ENCODE measurements around the gene KCNT1. TPM values are rescaled to one million over a fixed set of nuclear protein-coding genes. Genes with fewer than 3 reads are reported as not detected.

Gene KCNT1
- total RNA-seq, 2 experiments from 2014 or later, result not detected

DNA sequence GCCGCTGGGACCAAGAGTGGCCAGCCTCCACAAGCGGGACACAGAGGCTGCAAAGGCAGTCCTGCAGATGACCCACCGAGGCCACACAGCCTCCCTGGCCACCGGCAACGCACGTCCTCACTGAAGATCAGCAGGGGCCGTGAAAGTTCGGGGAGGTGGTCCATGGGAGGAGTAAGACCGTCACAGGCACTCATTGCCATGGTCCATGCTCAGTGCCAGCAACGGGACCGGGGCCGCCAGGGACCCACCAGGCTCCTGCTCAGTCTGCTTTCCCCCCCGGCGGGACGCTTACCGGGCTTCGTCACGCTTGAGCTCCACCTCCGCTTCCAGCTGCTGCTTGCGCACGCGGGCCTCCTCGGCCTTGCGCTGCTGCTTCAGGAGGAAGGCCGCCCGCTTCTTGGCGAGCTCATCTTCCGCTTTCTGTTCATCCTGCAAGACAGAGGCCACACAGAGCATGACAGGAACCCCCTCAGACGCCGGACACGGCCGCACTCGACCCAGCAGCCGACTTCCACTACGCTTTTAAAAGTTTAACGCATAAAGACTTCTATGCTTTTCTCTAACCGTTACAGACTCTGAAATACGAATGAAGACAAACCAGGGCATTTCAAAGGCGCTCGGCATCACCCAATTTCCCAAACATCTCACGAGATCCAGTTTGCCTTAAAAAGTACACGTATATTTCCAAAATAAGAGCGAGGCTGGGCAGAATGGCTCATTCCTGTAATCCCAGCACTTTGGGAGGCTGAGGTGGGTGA is 116.9 kb downstream of the KCNT1 start:
- Mint-ChIP-seq H3K9me3 (ENCODE audit: low read depth) (no peaks in the 10 kb centered on the region), H3K4me3 (no peak overlapping the region), H3K27me3 (no peaks in the 10 kb centered on the region), H3K36me3 (ENCODE audit: low read depth) (peaks cover 41% of the 10 kb centered on the region), H3K4me1 (no peaks in the 10 kb centered on the region), H3K27ac (no peak overlapping the region)
- POLR2A ChIA-PET, result no interaction called here
- intact Hi-C loops (cut with DNase I, micrococcal nuclease), result no loop called here
- DNase-seq (no peak), ATAC-seq (no peak)
- CTCF ChIA-PET, result interaction anchor here (0.7 kb wide), 1 partner anchor 61 kb away, joined by 3 read pairs; no protein-coding TSS in a partner anchor

DNA sequence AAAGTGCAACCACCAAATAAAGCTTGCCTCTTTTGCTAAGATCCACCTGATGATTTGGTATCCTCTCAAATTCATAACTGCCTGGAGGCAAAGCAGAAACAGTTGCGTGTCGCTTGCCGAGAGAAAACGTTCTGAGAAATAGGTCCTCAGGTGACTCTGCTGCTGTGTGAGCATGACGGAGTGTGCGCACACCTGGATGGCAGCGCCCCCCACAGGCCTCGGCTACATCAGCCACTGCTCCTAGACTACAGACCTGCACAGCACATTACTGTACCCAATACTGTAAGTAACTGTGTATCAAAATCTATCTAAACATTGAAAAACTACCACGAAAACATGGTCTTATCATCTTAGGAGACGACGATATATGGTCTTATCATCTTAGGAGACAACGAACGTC is 117.9 kb downstream of the KCNT1 start:
- peaks cover under 1% of the 10 kb centered on the region for H3K4me1 Mint-ChIP-seq
- H3K27ac Mint-ChIP-seq, result no peak overlapping the region
- ATAC-seq (no peak), DNase-seq (no peak)
- no peak overlapping the region for H3K4me3 Mint-ChIP-seq
- no peaks in the 10 kb centered on the region for H3K9me3 Mint-ChIP-seq (ENCODE audit: low read depth)
- CTCF ChIA-PET, result no interaction called here
- H3K27me3 Mint-ChIP-seq, result no peaks in the 10 kb centered on the region
- intact Hi-C loops (cut with DNase I, micrococcal nuclease), result no loop called here
- POLR2A ChIA-PET, result no interaction called here
- H3K36me3 Mint-ChIP-seq (ENCODE audit: low read depth), result peaks cover 43% of the 10 kb centered on the region

DNA sequence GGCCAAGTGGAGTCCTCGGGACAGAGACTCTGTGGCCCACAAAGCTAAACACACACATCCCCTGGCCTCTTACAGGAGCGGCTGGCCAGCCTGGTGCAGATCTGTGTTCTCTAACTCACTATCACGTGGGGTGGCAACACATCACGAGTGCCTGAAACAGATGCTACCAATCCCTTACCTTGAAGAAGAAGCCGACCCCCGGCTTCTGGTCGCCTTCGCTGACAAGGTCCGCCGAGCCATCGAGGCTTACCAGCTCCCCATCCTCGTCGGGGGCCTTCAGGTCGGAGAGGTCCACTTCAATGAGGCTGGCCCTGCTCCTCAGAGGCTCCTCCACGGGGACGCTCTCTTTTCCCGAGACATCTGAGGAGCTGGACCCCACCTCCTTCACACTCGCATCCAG is 118.7 kb downstream of the KCNT1 start:
- H3K36me3 Mint-ChIP-seq (ENCODE audit: low read depth), result peaks cover 48% of the 10 kb centered on the region
- H3K4me1 Mint-ChIP-seq, result peaks cover 5% of the 10 kb centered on the region
- no peaks in the 10 kb centered on the region for H3K27me3 Mint-ChIP-seq
- no peaks in the 10 kb centered on the region for H3K9me3 Mint-ChIP-seq (ENCODE audit: low read depth)
- intact Hi-C loops (cut with DNase I, micrococcal nuclease), result no loop called here
- no peak overlapping the region for H3K4me3 Mint-ChIP-seq
- ATAC-seq, result no peak
- no peak for DNase-seq
- ChIA-PET CTCF (no interaction called here), POLR2A (no interaction called here)
- H3K27ac Mint-ChIP-seq, result no peak overlapping the region

DNA sequence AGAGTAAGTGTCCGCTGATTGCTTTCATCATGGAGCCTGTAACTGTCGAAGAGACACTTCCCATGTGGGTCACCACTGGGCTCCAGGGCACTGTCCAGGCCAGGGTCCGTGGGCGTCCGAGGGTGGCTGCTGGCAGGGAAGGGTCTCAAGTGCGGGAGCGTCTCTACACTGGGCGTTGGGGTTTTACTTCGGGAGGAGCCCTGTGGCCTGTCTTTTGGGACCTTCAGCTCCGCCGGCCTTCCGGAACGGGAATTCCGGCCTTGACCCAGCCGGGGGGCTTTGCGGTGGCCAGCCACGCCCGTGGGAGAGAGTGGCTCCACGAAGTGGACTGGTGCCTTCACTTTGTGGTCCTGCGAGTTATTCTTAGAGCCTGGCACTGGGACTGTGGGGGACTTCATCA is 119.1 kb downstream of the KCNT1 start:
- intact Hi-C loops (cut with DNase I, micrococcal nuclease), result no loop called here
- H3K4me3 Mint-ChIP-seq, result no peak overlapping the region
- H3K27me3 Mint-ChIP-seq, result no peaks in the 10 kb centered on the region
- H3K4me1 Mint-ChIP-seq, result peaks cover 5% of the 10 kb centered on the region
- DNase-seq, result no peak
- H3K27ac Mint-ChIP-seq, result no peak overlapping the region
- CTCF ChIA-PET, result no interaction called here
- peaks cover 48% of the 10 kb centered on the region for H3K36me3 Mint-ChIP-seq (ENCODE audit: low read depth)
- POLR2A ChIA-PET, result no interaction called here
- ATAC-seq, result no peak
- no peaks in the 10 kb centered on the region for H3K9me3 Mint-ChIP-seq (ENCODE audit: low read depth)

DNA sequence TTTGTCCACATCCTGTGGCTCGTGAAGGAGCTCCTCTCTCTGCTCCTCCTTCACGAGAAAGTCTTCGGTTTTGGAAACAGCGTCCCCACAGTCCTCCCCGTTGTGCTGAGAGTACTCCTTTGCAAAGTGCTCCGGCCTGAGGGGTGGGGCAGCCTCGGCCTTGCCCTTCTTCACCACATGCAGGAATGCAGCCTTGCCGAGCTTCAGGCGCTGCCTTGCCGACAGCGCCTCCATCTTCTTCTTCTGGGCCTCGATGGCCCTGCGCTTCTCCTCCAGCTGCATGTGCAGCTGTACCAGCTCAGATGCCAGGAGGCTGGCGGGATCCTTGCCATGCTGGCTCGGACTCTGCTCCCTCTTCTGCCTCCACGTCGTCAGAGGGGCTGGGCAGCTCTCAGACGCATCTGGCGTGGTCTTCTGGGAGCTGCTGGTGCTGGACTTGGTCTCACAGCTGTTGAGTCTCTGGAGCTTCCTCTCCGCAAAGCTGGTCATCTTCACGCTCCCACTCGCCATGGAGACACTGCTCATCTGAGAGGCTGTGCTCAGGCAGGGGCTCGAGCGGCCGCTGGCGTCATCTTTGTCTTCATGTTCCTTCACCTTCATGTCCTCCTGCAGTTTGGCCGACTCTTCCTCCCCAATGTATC is 119.9 kb downstream of the KCNT1 start:
- Mint-ChIP-seq H3K36me3 (ENCODE audit: low read depth) (peaks cover 42% of the 10 kb centered on the region), H3K4me1 (peaks cover 5% of the 10 kb centered on the region), H3K27ac (no peak overlapping the region), H3K9me3 (ENCODE audit: low read depth) (no peaks in the 10 kb centered on the region), H3K4me3 (no peak overlapping the region), H3K27me3 (no peaks in the 10 kb centered on the region)
- no peak for ATAC-seq
- intact Hi-C loops (cut with DNase I, micrococcal nuclease), result no loop called here
- ChIA-PET POLR2A (no interaction called here), CTCF (interaction anchor here (0.6 kb wide), 1 partner anchor 355 kb away, joined by 3 read pairs; no protein-coding TSS in a partner anchor)
- no peak for DNase-seq

GRCh38 chr9:135822374-135822755 is 120.4 kb downstream of the KCNT1 start:
- intact Hi-C loops (cut with DNase I, micrococcal nuclease), result no loop called here
- no peak for ATAC-seq
- ChIA-PET CTCF (no interaction called here), POLR2A (no interaction called here)
- no peak overlapping the region for H3K27ac Mint-ChIP-seq
- H3K4me1 Mint-ChIP-seq, result peaks cover 5% of the 10 kb centered on the region
- H3K4me3 Mint-ChIP-seq, result no peak overlapping the region
- no peak for DNase-seq
- H3K36me3 Mint-ChIP-seq (ENCODE audit: low read depth), result peaks cover 41% of the 10 kb centered on the region
- H3K27me3 Mint-ChIP-seq, result no peaks in the 10 kb centered on the region
- H3K9me3 Mint-ChIP-seq (ENCODE audit: low read depth), result no peaks in the 10 kb centered on the region

DNA sequence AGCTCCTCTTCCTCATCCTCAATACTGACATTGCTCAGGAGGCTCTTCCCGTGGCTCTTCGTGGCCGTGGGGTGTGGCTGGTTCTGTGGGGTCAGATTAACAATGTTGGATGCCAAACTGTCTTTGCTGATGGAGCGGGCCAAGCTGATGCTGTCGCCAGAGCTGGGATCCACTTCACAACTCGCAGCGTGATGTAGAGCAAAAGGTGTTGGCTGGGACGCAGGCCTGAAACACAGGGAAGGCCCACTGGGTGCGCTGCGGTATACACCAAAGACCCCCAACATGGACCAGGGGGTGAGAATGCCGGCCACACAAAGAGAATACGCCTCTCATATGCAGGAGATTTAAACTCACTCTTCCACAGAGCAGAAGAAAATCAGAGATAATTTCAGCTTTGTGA is 121.1 kb downstream of the KCNT1 start:
- Mint-ChIP-seq H3K27ac (no peak overlapping the region), H3K36me3 (ENCODE audit: low read depth) (peaks cover 43% of the 10 kb centered on the region), H3K4me3 (no peak overlapping the region), H3K27me3 (no peaks in the 10 kb centered on the region), H3K9me3 (ENCODE audit: low read depth) (no peaks in the 10 kb centered on the region), H3K4me1 (peaks cover 5% of the 10 kb centered on the region)
- DNase-seq, result no peak
- intact Hi-C loops (cut with DNase I, micrococcal nuclease), result no loop called here
- CTCF ChIA-PET, result no interaction called here
- POLR2A ChIA-PET, result no interaction called here
- no peak for ATAC-seq

DNA sequence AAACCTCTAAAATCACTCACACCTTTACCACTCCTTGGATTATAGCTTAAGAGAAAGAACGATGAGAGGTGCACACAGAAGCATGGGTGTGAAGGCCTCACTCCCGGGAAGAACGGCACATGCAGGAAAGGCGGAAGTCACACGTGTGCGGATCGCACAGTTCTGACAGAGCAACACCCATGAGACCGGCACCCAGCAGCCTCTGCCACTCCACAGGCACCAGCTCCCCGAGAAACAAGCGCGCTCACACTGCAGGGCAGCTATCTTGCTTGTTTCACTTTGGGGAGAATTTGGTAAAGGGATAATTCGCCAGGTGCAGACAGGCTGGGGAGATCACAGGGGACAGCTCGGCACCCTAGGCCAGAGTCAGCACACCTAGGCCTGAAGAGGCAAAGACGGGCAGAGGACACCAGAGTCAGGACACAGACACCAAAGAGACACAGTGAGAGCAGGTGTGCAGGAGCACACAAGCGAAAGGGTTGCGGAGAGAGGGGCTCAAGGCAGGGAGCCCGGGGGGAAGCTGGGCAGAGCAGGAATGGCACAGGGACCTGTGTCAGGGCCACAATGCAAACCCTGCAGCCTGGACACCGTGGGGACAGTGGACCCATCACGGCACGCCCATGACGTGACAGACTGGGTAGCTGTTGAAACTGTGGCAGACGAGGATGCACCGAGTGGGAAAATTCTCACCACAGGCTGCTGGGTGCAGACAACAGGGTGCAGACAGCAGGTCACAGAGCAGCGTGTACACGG is 123.6 kb downstream of the KCNT1 start:
- Mint-ChIP-seq H3K27ac (no peak overlapping the region), H3K36me3 (ENCODE audit: low read depth) (peaks cover 48% of the 10 kb centered on the region), H3K4me1 (peaks cover 11% of the 10 kb centered on the region), H3K4me3 (no peak overlapping the region), H3K27me3 (no peaks in the 10 kb centered on the region), H3K9me3 (ENCODE audit: low read depth) (peaks cover 6% of the 10 kb centered on the region)
- no peak for ATAC-seq
- ChIA-PET POLR2A (no interaction called here), CTCF (no interaction called here)
- intact Hi-C loops (cut with DNase I, micrococcal nuclease), result no loop called here
- no peak for DNase-seq

DNA sequence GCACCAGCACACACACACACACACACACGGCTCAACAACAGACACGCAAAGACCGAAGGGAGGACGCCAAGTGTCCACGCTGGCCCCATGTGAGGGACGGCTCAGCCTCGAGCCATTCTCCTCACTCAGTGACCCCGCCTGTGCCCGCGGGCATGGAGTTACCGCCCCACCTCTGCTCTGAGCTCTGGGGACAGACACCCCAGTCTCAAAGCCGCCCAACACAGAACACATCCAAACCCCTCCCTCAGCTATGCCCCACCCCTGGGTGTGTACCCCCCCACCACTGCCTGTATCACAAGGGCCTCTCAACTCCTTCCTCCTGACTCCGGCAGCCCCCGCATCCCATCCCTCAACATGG is 124.2 kb downstream of the KCNT1 start:
- Mint-ChIP-seq H3K27ac (no peak overlapping the region), H3K36me3 (ENCODE audit: low read depth) (peaks cover 45% of the 10 kb centered on the region), H3K4me3 (no peak overlapping the region), H3K4me1 (peaks cover 11% of the 10 kb centered on the region), H3K9me3 (ENCODE audit: low read depth) (peaks cover 6% of the 10 kb centered on the region), H3K27me3 (no peaks in the 10 kb centered on the region)
- ATAC-seq (no peak), DNase-seq (no peak)
- POLR2A ChIA-PET, result interaction anchor here (0.5 kb wide), 1 partner anchor 1094 kb away, joined by 3 read pairs; no protein-coding TSS in a partner anchor
- intact Hi-C loops (cut with DNase I, micrococcal nuclease), result no loop called here
- CTCF ChIA-PET, result interaction anchor here (0.6 kb wide), 1 partner anchor 140 kb away, joined by 3 read pairs; no protein-coding TSS in a partner anchor

DNA sequence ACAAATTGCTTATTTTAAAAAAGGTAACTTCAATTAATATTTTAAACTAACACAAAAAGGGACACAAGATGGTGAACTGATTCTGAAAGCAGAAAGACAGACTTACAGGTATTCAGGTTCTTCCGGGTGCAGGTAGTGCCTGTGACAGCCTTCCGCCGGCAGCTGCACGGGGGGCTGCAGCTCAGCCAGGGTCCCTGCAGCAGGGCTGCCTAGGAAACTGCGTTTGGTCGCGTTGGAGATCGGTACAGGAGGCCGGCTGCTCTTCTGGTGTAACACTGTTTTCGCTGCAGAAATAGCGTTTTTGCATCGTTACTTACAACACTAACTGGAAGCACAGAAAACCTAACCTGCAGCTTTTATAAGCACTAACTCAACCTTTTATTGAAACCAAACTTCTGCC is 125.3 kb downstream of the KCNT1 start:
- H3K36me3 Mint-ChIP-seq (ENCODE audit: low read depth), result peaks cover 40% of the 10 kb centered on the region
- POLR2A ChIA-PET, result no interaction called here
- no peak for ATAC-seq

DNA sequence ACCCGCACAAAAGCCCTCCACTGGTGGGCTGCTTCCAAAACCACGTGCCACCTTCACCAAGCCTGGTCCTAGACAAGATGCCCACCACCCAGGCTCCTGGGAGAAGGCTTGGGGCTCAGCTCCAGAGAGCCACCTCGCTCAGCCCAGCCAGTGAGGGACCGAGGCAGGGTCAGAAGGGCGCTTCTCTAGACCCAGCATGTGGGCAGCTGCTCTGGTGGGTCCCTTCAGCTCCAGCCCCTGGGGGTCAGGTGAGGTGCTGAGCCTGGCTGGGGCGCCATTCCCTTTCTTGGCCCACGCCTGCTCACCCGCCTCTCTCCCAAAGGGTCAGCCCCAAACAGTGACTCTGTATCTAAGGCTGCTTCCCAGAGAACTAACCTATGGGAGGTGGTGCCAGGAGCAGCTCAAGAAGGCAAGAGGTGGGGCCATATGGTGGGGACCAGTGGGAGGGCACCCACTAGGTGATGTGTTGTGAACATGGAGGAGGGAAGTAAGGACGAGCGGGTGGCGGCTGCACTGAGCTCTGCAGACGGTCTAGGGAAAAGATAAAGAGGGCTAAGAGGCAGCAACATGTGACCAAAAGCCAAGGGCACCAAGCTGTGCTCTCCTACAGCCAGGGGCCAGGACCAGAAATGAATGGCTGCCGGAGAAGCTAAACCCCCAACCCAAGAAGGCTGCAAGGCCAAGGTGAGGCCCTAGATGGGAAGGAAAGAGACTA is 126.0 kb downstream of the KCNT1 start:
- no peak overlapping the region for H3K4me3 Mint-ChIP-seq
- H3K27ac Mint-ChIP-seq, result no peak overlapping the region
- peaks cover 34% of the 10 kb centered on the region for H3K36me3 Mint-ChIP-seq (ENCODE audit: low read depth)
- ATAC-seq, result peak; percentile 16
- intact Hi-C loops (cut with DNase I, micrococcal nuclease), result no loop called here
- no peaks in the 10 kb centered on the region for H3K27me3 Mint-ChIP-seq
- CTCF ChIA-PET, result interaction anchor here (0.7 kb wide), 1 partner anchor 17 kb away, joined by 3 read pairs; no protein-coding TSS in a partner anchor
- POLR2A ChIA-PET, result no interaction called here
- peaks cover 11% of the 10 kb centered on the region for H3K4me1 Mint-ChIP-seq
- peaks cover 6% of the 10 kb centered on the region for H3K9me3 Mint-ChIP-seq (ENCODE audit: low read depth)
- no peak for DNase-seq

More for the DNA sequence above, 125.3 kb downstream of the KCNT1 start:
- no peak for DNase-seq
- peaks cover 11% of the 10 kb centered on the region for H3K4me1 Mint-ChIP-seq
- CTCF ChIA-PET, result no interaction called here
- peaks cover 6% of the 10 kb centered on the region for H3K9me3 Mint-ChIP-seq (ENCODE audit: low read depth)
- H3K4me3 Mint-ChIP-seq, result no peak overlapping the region
- no peaks in the 10 kb centered on the region for H3K27me3 Mint-ChIP-seq
- intact Hi-C loops (cut with DNase I, micrococcal nuclease), result no loop called here
- no peak overlapping the region for H3K27ac Mint-ChIP-seq

Measured in activated CD4-positive, alpha-beta T cell treated with anti-CD3 and anti-CD28 coated beads for 36 hours (primary cell).